Measurements from ENCODE around the gene LRP1B.
"Not testable (repeated sequence)": the region's sequence is repeated elsewhere in the genome, so short reads cannot be mapped to it uniquely, and the experiment has no call there.

The LRP1B gene

DNA sequence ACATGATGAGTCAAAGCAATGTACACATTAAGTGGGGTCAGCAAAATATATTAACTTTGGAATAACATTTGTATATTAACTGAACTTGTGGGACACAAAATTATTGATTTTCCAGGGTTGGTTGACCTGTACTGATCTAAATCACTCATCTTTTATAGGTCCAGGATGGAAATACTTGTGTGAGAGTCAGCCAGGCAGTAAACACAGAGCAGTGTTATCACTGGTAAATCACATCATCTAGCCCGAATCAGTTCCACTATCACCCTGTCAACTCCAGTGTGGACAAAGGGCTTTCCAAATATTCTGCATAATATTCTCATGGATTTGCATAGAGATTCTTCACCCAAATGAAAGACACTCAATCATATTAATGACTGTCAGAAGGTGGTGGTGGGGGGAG, 295.7 kb downstream of the LRP1B start:
- no peak overlapping the region for H3K27ac ChIP-seq
- TF ChIP-seq, protein P1, sequence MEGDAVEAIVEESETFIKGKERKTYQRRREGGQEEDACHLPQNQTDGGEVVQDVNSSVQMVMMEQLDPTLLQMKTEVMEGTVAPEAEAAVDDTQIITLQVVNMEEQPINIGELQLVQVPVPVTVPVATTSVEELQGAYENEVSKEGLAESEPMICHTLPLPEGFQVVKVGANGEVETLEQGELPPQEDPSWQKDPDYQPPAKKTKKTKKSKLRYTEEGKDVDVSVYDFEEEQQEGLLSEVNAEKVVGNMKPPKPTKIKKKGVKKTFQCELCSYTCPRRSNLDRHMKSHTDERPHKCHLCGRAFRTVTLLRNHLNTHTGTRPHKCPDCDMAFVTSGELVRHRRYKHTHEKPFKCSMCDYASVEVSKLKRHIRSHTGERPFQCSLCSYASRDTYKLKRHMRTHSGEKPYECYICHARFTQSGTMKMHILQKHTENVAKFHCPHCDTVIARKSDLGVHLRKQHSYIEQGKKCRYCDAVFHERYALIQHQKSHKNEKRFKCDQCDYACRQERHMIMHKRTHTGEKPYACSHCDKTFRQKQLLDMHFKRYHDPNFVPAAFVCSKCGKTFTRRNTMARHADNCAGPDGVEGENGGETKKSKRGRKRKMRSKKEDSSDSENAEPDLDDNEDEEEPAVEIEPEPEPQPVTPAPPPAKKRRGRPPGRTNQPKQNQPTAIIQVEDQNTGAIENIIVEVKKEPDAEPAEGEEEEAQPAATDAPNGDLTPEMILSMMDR (IDR thresholded peaks at IDR 0.05) = no peak

DNA sequence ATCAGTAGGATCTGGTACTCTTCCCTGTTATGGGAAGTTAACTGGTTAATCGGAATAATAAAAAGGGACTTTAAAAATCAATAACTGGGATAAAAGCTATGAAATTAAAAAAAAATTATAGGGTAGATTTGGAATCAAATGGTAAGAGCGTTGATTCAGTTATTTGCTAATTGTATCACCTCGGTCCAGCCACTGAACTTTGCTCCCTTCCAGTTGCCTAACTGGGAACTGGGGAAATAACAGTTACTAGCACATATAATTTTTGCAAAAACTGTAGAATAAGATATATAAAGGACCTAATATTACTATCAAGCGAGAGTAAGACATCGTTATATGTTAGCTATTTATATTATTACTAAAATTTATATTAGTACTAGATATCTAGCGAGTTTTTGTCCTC, 302.1 kb downstream of the LRP1B start:
- TF ChIP-seq, protein P1 (IDR thresholded peaks at IDR 0.05) = no peak
- H3K4me3 ChIP-seq = no peak overlapping the region
- no peak for DNase-seq (ENCODE audit: low spot score)
- no peak overlapping the region for H3K27ac ChIP-seq

More for the DNA sequence above, 295.7 kb downstream of the LRP1B start:
- no peak overlapping the region for H3K4me3 ChIP-seq
- no peak for DNase-seq (ENCODE audit: low spot score)

DNA sequence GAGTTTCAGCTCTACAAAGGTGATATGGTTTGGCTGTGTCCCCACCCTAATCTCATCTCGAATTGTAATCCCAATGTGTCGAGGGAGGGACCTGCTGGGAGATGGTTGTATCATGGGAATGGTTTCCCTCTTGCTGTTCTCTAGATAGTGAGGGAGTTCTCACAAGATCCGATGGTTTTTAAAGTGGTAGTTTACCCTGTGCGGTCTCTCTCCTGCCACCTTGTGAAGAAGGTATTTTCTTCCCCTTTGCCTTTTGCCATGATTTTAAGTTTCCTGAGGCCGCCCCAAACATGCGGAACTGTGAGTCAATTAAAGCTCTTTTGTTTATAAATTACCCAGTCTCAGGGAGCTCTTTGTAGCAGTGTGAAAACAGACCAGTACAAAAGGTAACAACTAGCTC, 306.0 kb downstream of the LRP1B start:
- DNase-seq (ENCODE audit: low spot score) = no peak
- Histone ChIP-seq H3K4me3 (no peak overlapping the region), H3K27ac (no peak overlapping the region)
- TF ChIP-seq, protein P1 (IDR thresholded peaks at IDR 0.05) = no peak

DNA sequence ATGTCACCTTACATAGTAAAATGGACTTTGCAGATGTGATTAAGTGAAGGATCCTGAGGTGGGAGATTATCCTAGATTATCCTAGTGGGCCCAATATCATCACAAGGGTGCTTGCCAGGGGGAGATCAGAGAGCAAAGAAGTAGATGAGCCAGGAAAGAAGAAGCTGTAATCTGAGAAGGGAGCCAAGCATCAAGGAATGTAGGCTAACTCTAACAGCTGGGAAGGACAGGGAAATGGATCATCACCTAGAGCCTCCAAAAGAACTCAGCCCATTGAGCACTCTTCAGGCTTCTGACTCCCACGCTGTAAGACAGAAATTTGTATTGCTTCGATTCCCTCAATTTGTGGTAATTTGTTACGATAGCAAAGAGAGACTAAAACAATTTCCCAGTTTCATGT, 309.9 kb downstream of the LRP1B start:
- no peak overlapping the region for H3K4me3 ChIP-seq
- no peak overlapping the region for H3K27ac ChIP-seq
- DNase-seq (ENCODE audit: low spot score) = no peak
- TF ChIP-seq, protein P1 (IDR thresholded peaks at IDR 0.05) = no peak

DNA sequence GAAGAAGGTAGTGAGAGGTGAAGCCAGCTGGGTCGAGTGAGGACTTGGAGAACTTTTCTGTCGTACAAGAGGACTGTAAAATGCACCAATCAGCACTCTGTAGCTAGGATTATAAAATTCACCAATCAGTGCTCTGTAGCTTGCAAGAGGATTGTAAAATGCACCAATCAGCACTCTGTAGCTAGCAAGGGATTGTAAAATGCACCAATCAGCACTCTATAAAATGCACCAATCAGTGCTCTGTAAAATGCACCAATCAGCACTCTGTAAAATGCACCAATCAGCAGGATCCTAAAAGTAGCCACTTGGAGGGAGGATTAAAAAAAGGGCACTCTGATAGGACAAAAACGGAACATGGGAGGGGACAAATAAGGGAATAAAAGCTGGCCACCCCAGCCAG, 315.5 kb downstream of the LRP1B start:
- DNase-seq (ENCODE audit: low spot score); H3K4me3 ChIP-seq; H3K27ac ChIP-seq: not testable (repeated sequence)

DNA sequence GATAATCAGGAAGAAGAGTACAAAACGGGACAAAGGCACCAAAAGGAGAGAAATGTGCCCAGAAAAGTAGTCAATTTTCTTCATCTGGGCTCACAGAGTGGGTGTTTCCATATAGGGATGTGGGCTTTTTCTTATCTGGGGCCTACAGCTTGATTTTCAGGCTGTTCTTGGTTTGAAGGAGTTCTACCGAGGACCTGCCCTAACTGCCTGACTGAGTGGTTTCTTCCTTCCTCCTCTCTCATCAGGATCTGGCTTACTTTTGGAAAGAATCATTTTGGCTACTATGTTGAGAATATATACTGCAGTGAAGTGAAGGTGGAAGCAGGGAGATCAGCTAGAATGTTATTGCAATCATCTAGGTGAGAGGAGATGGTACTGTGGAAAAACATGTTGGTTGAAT, 316.7 kb downstream of the LRP1B start:
- H3K4me3 ChIP-seq = no peak overlapping the region
- no peak overlapping the region for H3K27ac ChIP-seq
- no peak for DNase-seq (ENCODE audit: low spot score)
- TF ChIP-seq, protein P1 (IDR thresholded peaks at IDR 0.05) = no peak

DNA sequence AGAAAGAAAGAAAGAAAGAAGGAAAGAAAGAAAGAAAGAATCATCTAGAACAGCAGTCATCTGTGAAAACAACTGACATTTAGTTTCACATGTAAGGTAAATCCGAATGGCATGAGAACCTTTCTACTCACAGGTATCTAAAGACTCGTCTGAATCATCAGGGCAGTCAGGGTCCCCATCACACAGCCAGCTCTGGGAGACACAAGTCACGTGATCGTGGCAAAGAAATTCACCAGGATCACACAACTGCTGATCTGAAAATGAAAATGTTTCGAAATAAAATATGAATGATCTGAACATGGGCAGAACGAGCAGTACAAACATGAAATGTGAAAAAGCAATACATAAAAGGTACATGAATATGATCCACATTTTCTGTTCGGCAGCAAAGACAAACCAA, 320.7 kb downstream of the LRP1B start:
- Histone ChIP-seq H3K4me3 (no peak overlapping the region), H3K27ac (no peak overlapping the region)
- TF ChIP-seq, protein P1 (IDR thresholded peaks at IDR 0.05) = no peak
- no peak for DNase-seq (ENCODE audit: low spot score)

DNA sequence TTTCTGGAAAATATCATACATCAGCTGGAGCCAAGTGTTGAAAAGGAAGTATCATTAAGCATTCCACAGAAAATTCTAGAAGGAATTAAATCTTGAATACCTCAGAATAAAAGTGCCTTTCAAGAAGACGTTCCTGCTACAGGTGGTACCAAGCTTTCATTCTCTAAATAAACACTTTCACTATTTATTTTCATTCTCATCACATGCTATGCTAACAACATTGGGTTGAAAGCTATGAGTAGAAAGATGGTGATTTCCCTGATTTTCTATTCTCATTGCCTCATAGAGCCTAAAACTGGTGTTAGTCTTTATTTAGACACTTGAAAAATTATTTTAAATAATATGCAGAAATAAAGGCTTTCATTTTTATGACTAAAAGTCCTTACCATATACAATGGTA, 324.7 kb downstream of the LRP1B start:
- no peak overlapping the region for H3K27ac ChIP-seq
- DNase-seq (ENCODE audit: low spot score) = no peak
- H3K4me3 ChIP-seq = no peak overlapping the region
- TF ChIP-seq, protein P1 (IDR thresholded peaks at IDR 0.05) = no peak

Measured in coronary artery (tissue), 2 donors.